ENCODE results near the gene TTC9B.
"Not testable (repeated sequence)": the region's sequence is repeated elsewhere in the genome, so short reads cannot be mapped to it uniquely, and the experiment has no call there.

Gene TTC9B

DNA sequence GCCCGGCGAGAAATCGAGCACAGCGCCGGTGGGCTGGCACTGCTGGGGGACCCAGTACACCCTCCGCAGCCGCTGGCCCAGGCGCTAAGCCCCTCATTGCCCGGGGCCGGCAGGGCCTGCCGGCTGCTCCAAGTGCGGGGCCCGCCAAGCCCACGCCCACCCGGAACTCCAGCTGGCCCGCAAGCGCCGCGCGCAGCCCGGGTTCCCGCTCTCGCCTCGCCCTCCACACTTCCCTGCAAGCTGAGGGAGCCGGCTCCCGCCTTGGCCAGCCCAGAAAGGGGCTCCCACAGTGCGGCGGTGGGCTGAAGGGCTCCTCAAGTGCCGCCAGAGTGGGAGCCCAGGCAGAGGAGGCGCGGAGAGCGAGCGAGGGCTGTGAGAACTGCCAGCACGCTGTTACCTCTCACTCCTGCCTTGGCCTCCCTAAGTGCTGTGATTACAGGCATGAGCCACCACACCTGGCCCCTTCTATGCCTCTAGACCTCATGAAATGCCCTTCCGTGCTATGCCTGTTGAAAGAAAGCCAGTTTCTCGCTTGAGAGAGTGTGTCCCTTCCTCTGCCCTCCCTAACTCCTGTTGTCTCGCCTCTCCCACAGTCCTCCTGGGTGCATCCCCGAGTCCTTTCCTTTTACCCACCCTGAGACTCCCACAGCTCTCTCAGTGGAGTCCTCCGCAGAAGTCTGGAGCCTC, 47.7 kb downstream of the TTC9B start:
- not testable (repeated sequence) for DNase-seq (ENCODE audit: low read depth)

- DNase-seq (ENCODE audit: low read depth): not testable (repeated sequence)
Measured at GRCh38 chr19:40169482-40170302, 48.5 kb downstream of the TTC9B start.
